Testis (tissue), 3 donors: ENCODE data around the gene ARHGEF7. TPM values are rescaled to one million over a fixed set of nuclear protein-coding genes. Genes with fewer than 3 reads are reported as not detected.

Experiments
- DNase-seq: peaks from one replicate; pipeline ENCODE4 v3.0.0-alpha.2; 2019
- H3K27ac ChIP-seq, 2 donors: fragments of 200-600 bp; sonication (generic); one replicate each; pipeline ENCODE4 v1.5.1; 2019
- H3K27me3 ChIP-seq: fragments of 200-600 bp; sonication (generic); one replicate; pipeline ENCODE4 v1.5.1; 2019
- H3K36me3 ChIP-seq: fragments of 200-600 bp; sonication (generic); one replicate; pipeline ENCODE4 v1.5.1; 2017; ENCODE audit warnings: low read depth; ENCODE audit errors: missing control alignments
- H3K4me1 ChIP-seq: fragments of 200-600 bp; sonication (generic); one replicate; pipeline ENCODE4 v1.5.1; 2019
- H3K4me3 ChIP-seq, 2 donors: fragments of 200-600 bp; sonication (generic); one replicate each; pipeline ENCODE4 v1.5.1; 2017 to 2019
- H3K9me3 ChIP-seq: fragments of 200-600 bp; sonication (generic); one replicate; pipeline ENCODE4 v1.5.1; 2017
- POLR2A ChIP-seq: fragments of 450-650 bp; IDR thresholded peaks from one replicate; pipeline ENCODE4 v1.6.1; 2017; ENCODE audit warnings: antibody characterized with exemption, mild to moderate bottlenecking, moderate library complexity
- WGBS, 2 donors: methylation state at CpG; one replicate each; pipeline ENCODE4 v1.1.5; 2018; 5-methylcytosine and 5-hydroxymethylcytosine counted together
- intact Hi-C: fragments of 100-400 bp; cut with DNase I; formaldehyde crosslinking; loops from one replicate; pipeline ENCODE4 v1.15.1; 2023; ENCODE audit warnings: low total_unique reads
- polyA plus RNA-seq: library from polyadenylated mRNA; stranded (reverse); fragments of 350-450 nt; fragmentation: Illumina TruSeq; extraction: RNeasy Lipid Tissue Mini Kit (QIAGEN cat#74804); gene quantifications from one replicate; pipeline ENCODE4 v1.2.3, GENCODE V29; 2014; ENCODE audit warnings: low read depth, low replicate concordance; ENCODE audit not compliant: insufficient read depth
- total RNA-seq, 2 donors: library from RNA; depleted of rRNA; stranded (reverse); fragments of >200 nt; gene quantifications; one replicate each; pipeline ENCODE4 v1.2.3, GENCODE V29; 2016
- TF ChIP-seq, protein P1 (sequence below), 3 experiments: fragments of 450-650 bp in 2 of 3; fragments of 200-600 bp in 1 of 3; sonication (generic) in 1 of 3; IDR thresholded peaks; one replicate each; pipeline ENCODE4 v1.5.1; 2016 to 2019; ENCODE audit warnings: antibody characterized with exemption in 3 of 3, mild to moderate bottlenecking in 2 of 3, moderate library complexity in 1 of 3

Gene ARHGEF7
- total and polyA plus RNA-seq, 3 donors from 2014 or later: 73.6 to 136 (median 118) TPM

DNA sequence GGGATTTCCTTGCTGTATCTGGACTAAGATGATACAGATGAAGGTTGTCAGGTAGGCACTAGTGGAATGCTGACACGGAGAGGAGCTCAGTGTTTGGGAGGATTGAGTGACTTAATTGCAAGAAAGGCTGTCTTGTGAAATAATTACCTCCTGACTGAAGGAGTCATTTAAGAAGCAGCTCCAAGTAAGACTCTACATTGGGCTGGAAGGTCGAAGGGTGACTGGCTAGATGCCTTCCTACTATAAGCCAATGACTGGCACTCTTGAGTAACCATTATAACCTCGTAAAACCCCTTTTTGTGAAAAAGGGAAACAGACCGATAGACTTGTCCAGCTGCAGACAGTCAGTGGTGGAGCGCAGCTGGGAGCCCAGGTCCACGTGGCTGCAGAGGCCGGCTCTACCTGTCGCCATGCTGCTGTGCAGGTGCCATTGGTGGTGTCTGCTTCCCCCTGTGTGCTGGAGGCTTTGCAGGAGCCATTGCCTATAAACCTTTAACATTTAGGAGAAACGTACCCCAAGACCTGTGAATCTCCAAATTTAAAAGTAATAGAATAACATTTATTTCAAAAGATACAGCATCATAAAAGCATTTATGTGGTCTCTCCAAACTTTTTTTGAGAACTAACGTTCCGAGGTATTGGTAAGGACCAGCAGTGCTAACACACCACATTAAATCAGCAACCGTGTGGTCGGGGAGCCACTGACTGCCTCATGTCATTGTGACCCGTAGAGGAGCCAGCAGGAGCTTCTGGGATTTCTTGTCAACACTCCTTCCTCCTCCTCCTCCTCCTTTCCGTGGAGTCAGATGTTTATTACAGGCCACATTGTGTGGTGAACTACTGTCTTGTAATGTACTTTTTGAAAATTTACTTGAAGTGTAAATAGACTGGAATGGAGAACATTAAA is 124.9 kb downstream of the ARHGEF7 start:
- no peak overlapping the region for H3K27ac ChIP-seq
- no peaks in the 10 kb centered on the region for H3K4me1 ChIP-seq
- no peak overlapping the region for H3K4me3 ChIP-seq
- intact Hi-C loops: no loop called here
- WGBS, 2 donors: 91% methylated on average over 15 of the region's 15 CpGs
- no peaks in the 10 kb centered on the region for H3K27me3 ChIP-seq
- TF ChIP-seq, protein P1, sequence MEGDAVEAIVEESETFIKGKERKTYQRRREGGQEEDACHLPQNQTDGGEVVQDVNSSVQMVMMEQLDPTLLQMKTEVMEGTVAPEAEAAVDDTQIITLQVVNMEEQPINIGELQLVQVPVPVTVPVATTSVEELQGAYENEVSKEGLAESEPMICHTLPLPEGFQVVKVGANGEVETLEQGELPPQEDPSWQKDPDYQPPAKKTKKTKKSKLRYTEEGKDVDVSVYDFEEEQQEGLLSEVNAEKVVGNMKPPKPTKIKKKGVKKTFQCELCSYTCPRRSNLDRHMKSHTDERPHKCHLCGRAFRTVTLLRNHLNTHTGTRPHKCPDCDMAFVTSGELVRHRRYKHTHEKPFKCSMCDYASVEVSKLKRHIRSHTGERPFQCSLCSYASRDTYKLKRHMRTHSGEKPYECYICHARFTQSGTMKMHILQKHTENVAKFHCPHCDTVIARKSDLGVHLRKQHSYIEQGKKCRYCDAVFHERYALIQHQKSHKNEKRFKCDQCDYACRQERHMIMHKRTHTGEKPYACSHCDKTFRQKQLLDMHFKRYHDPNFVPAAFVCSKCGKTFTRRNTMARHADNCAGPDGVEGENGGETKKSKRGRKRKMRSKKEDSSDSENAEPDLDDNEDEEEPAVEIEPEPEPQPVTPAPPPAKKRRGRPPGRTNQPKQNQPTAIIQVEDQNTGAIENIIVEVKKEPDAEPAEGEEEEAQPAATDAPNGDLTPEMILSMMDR (IDR thresholded peaks at IDR 0.05): no peak
- no peak for TF ChIP-seq POLR2A
- no peak for DNase-seq
- H3K9me3 ChIP-seq: no peaks in the 10 kb centered on the region
- H3K36me3 ChIP-seq: no peaks in the 10 kb centered on the region

DNA sequence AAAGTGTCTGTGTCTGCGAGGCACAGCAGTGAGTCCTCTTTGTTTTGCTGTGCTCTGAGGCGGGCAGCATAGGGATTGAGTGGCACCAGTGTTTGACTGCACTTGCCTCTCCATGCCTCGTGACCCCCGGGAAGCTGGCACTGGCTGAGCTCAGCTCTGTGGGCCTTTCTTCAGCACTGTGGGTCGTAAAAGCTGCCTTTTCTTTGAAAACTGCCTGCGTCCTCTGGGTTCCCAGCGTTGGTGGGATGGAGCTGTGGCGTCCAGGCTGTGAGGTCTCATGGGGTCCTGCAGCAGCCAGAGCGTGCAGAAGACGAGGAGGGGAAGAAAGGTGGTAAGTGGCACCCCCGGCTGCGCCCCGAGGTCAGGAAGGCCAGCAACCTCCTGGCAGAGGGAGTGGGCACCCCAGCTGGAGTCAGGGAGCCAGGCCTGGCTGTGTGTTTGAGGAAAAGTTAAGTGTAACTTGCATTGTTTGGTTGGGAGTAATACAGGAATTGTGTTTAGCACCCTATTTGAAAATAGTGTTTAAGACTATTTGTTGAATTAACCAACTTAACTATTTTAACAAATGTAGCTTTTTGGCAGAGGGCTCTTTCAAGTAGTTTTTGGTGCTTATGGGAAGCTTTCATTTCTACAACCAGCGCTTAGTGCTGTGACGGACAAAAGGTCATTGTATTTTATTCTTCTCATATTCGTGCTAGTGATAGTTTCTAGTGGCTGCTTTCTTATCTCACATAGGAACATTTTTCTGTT is 126.1 kb downstream of the ARHGEF7 start:
- TF ChIP-seq, protein P1 (IDR thresholded peaks at IDR 0.05): no peak
- no peak for TF ChIP-seq POLR2A
- intact Hi-C loops: no loop called here

DNA sequence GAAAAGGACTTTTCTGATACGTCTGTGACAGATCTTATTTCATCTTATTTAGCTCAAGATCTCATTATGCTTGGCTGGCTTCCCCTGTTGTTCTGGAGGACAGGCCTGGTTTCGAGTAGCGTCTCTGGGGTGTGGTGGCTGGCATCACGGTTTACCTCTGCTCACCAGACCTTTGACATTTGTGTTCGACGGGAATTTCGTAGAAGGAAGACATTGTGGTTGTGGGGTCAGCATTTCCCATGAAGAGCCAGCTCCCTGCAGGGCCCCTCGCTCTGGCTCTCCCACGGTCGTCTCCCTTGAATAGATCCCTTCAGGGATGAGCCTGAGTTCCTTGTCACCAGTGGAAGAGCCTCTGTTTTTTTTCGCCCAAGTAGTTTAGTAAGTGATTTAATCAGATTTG is 126.8 kb downstream of the ARHGEF7 start:
- Histone ChIP-seq H3K4me3 (no peak overlapping the region), H3K27ac (no peak overlapping the region), H3K4me1 (no peaks in the 10 kb centered on the region), H3K27me3 (no peaks in the 10 kb centered on the region), H3K9me3 (no peaks in the 10 kb centered on the region), H3K36me3 (no peaks in the 10 kb centered on the region)
- intact Hi-C loops: no loop called here
- DNase-seq: no peak
- no peak for TF ChIP-seq POLR2A
- TF ChIP-seq, protein P1 (IDR thresholded peaks at IDR 0.05): no peak
- 93 to 95% methylated on average over 11 of the region's 11 CpGs for WGBS, 2 donors

More for the DNA sequence above, 126.1 kb downstream of the ARHGEF7 start:
- Histone ChIP-seq H3K27me3 (no peaks in the 10 kb centered on the region), H3K36me3 (no peaks in the 10 kb centered on the region), H3K9me3 (no peaks in the 10 kb centered on the region), H3K27ac (no peak overlapping the region), H3K4me1 (no peaks in the 10 kb centered on the region), H3K4me3 (no peak overlapping the region)
- WGBS, 2 donors: 80 to 84% methylated on average over 12 to 16 of the region's 16 CpGs
- DNase-seq: no peak

DNA sequence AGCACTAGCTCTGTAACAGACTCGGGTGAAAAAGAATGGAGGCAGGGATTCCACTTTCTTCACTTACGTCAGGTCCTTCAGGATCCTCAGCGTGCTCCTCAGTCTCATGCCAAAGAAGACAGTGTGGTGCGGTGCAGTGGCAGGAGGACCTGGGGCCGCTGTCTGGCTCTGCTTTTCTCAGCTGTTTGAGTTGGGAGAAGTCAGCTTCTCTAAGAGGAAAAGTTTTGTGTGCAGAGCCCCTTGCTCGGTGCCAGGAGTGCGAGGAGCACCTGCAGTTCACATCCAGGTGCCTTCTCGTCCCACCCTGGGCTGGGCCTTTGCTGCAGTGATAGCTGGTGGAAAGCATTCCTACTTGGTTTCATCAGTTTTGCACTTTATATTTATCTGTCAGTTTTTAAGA is 127.5 kb downstream of the ARHGEF7 start:
- TF ChIP-seq, protein P1 (IDR thresholded peaks at IDR 0.05): no peak
- no peak for TF ChIP-seq POLR2A
- Histone ChIP-seq H3K4me1 (no peaks in the 10 kb centered on the region), H3K27ac (no peak overlapping the region), H3K27me3 (no peaks in the 10 kb centered on the region), H3K36me3 (no peaks in the 10 kb centered on the region), H3K9me3 (no peaks in the 10 kb centered on the region), H3K4me3 (no peak overlapping the region)
- WGBS, 2 donors: 95 to 96% methylated on average over 8 of the region's 8 CpGs
- intact Hi-C loops: no loop called here
- DNase-seq: no peak
